Measurements from ENCODE around the gene CRY1.

- TF ChIP-seq POLR2A (IDR thresholded peaks at IDR 0.05), result no peak
- no peak for TF ChIP-seq CTCF (IDR thresholded peaks at IDR 0.05)
Measured at GRCh38 chr12:106994579-106995220, 98.6 kb downstream of the CRY1 start.
